SK-N-SH (cell line): Measurements from ENCODE around the gene DSTN. TPM values are rescaled to one million over a fixed set of nuclear protein-coding genes. Genes with fewer than 3 reads are reported as not detected.

ENCODE experiments used
- CTCF ChIA-PET: fragments of 300-600, 350-600 bp; formaldehyde crosslinking; extraction: SDS; loops from one replicate; lab custom pipeline; 2021; lab: Yijun Ruan, JAX
- POLR2A ChIA-PET: fragments of 350-600 bp; sonication (Branson Sonifier 250); formaldehyde crosslinking; extraction: SDS; loops from one replicate; lab custom pipeline; 2020; ENCODE audit warnings: antibody characterized with exemption, inconsistent platforms; lab: Yijun Ruan, JAX
- DNase-seq: peaks from one replicate; pipeline ENCODE4 v3.0.0; 2012
- H2AFZ ChIP-seq: fragments of 200-600 bp; sonication (generic); 2 replicates; pipeline ENCODE4 v1.8.1; 2016; ENCODE audit warnings: antibody characterized with exemption, mild to moderate bottlenecking, low read depth
- H3F3A ChIP-seq: fragments of 200-600 bp; sonication (generic); replicated peaks from 2 replicates; pipeline ENCODE3; 2016; ENCODE audit warnings: antibody characterized with exemption, mild to moderate bottlenecking; ENCODE audit not compliant: insufficient read depth
- H3K27ac ChIP-seq, 2 experiments: fragments of 200-500 bp in 1 of 2; fragments of 200-600 bp in 1 of 2; sonication (Bioruptor generic) in 1 of 2; sonication (generic), shearing (Covaris generic) in 1 of 2; 2 replicates each; pipeline versions ENCODE4 v1.5.1 to v1.6.1; 2014 to 2016; ENCODE audit warnings: low read depth in 2 of 2, inconsistent platforms in 1 of 2, low read length in 1 of 2, mild to moderate bottlenecking in 1 of 2, mixed read lengths in 1 of 2
- H3K27me3 ChIP-seq: fragments of 200-600 bp; sonication (generic), shearing (Covaris generic); 2 replicates; pipeline ENCODE4 v1.6.1; 2016; ENCODE audit warnings: mixed run types; ENCODE audit not compliant: insufficient read depth
- H3K36me3 ChIP-seq, 2 experiments: fragments of 200-500 bp in 1 of 2; fragments of 200-600 bp in 1 of 2; sonication (Bioruptor generic) in 1 of 2; sonication (generic) in 1 of 2; replicated peaks in 1 of 2; 2 replicates each; pipeline versions ENCODE3 to v1.5.1; 2014 to 2016; ENCODE audit warnings: low read length in 1 of 2, mild to moderate bottlenecking in 1 of 2; ENCODE audit not compliant: insufficient read depth in 2 of 2, control insufficient read depth in 1 of 2
- H3K4me1 ChIP-seq, 2 experiments: fragments of 200-500 bp in 1 of 2; fragments of 200-600 bp in 1 of 2; sonication (Bioruptor generic) in 1 of 2; sonication (generic), shearing (Covaris generic) in 1 of 2; 2 replicates each; pipeline versions ENCODE4 v1.5.1 to v1.6.1; 2014 to 2016; ENCODE audit warnings: low read depth in 1 of 2, low read length in 1 of 2, mixed run types in 1 of 2; ENCODE audit not compliant: insufficient read depth in 2 of 2, control insufficient read depth in 1 of 2
- H3K4me2 ChIP-seq: fragments of 200-600 bp; sonication (generic), shearing (Covaris generic); 2 replicates; pipeline ENCODE4 v1.6.1; 2017; ENCODE audit warnings: mixed run types
- H3K4me3 ChIP-seq, 2 experiments: fragments of 200-500 bp in 1 of 2; fragments of 200-600 bp in 1 of 2; sonication (Bioruptor generic) in 1 of 2; sonication (generic), shearing (Covaris generic) in 1 of 2; 2 replicates each; pipeline versions ENCODE4 v1.5.1 to v1.8.1; 2014 to 2016; ENCODE audit warnings: low read depth in 2 of 2, inconsistent platforms in 1 of 2, low read length in 1 of 2, mild to moderate bottlenecking in 1 of 2, mixed read lengths in 1 of 2, moderate library complexity in 1 of 2
- H3K79me2 ChIP-seq: fragments of 200-600 bp; sonication (generic); 2 replicates; pipeline ENCODE4 v1.8.1; 2017; ENCODE audit warnings: mild to moderate bottlenecking; ENCODE audit not compliant: insufficient read depth
- H3K9ac ChIP-seq: fragments of 200-600 bp; sonication (generic); 2 replicates; pipeline ENCODE4 v1.6.1; 2017; ENCODE audit warnings: mixed run types
- H3K9me2 ChIP-seq: fragments of 200-600 bp; sonication (generic); 2 replicates; pipeline ENCODE4 v1.6.1; 2017; ENCODE audit warnings: mixed run types
- H3K9me3 ChIP-seq: fragments of 200-600 bp; sonication (generic); 2 replicates; pipeline ENCODE4 v1.6.1; 2017; ENCODE audit warnings: mixed run types, mild to moderate bottlenecking, moderate library complexity
- H4K20me1 ChIP-seq: fragments of 200-600 bp; sonication (generic); 2 replicates; pipeline ENCODE4 v1.6.1; 2017; ENCODE audit warnings: mild to moderate bottlenecking, mixed run types; ENCODE audit not compliant: insufficient read depth
- EZH2phosphoT487 ChIP-seq: fragments of 200-600 bp; sonication (generic); IDR thresholded peaks from 2 replicates; pipeline ENCODE4 v1.6.1; 2017; ENCODE audit warnings: low read depth, mixed run types, mild to moderate bottlenecking, antibody characterized with exemption, moderate library complexity, borderline replicate concordance
- FOSL2 ChIP-seq: IDR thresholded peaks from 2 replicates; pipeline ENCODE4 v1.4.0; 2012; ENCODE audit warnings: low read depth, mild to moderate bottlenecking, moderate library complexity, borderline replicate concordance
- GATA2 ChIP-seq: sonication (generic); formaldehyde crosslinking; IDR thresholded peaks from 2 replicates; pipeline ENCODE4 v1.5.0; 2020; ENCODE audit warnings: mild to moderate bottlenecking, missing genetic modification reagents
- IRF3 ChIP-seq: fragments of 150-350 bp; IDR thresholded peaks from 2 replicates; pipeline ENCODE4 v1.6.1; 2016; ENCODE audit warnings: mild to moderate bottlenecking, low read depth, low read length
- RAD21 ChIP-seq: IDR thresholded peaks from 2 replicates; pipeline ENCODE4 v1.6.1; 2012; ENCODE audit warnings: mild to moderate bottlenecking, low read length
- USF1 ChIP-seq: IDR thresholded peaks from 2 replicates; pipeline ENCODE4 v1.4.0; 2012; ENCODE audit warnings: low read depth, borderline replicate concordance
- USF2 ChIP-seq: fragments of 150-350 bp; IDR thresholded peaks from 2 replicates; pipeline ENCODE4 v1.6.1; 2017; ENCODE audit warnings: antibody characterized with exemption, low read length, low read depth, borderline replicate concordance
- YY1 ChIP-seq: IDR thresholded peaks from 2 replicates; pipeline ENCODE4 v1.4.0; 2012; ENCODE audit warnings: low read depth, mild to moderate bottlenecking
- WGBS: methylation state at CpG from one replicate; pipeline ENCODE4 v1.1.6; 2017; ENCODE audit warnings: low lambda C conversion rate; 5-methylcytosine and 5-hydroxymethylcytosine counted together
- polyA plus RNA-seq, 3 experiments: library from polyadenylated mRNA; depleted of rRNA; stranded (reverse); fragments of >200 nt; gene quantifications; 2 replicates each; pipeline ENCODE4 v1.2.3, GENCODE V29; 2012
- TF ChIP-seq, protein P1 (sequence below): IDR thresholded peaks from 2 replicates; pipeline ENCODE4 v1.6.1; 2012; ENCODE audit warnings: mild to moderate bottlenecking, low read depth, low read length, moderate library complexity

Gene DSTN
- polyA plus RNA-seq, 1 of the 3 experiments (the other 2 are of a cell fraction), result 167 TPM

DNA sequence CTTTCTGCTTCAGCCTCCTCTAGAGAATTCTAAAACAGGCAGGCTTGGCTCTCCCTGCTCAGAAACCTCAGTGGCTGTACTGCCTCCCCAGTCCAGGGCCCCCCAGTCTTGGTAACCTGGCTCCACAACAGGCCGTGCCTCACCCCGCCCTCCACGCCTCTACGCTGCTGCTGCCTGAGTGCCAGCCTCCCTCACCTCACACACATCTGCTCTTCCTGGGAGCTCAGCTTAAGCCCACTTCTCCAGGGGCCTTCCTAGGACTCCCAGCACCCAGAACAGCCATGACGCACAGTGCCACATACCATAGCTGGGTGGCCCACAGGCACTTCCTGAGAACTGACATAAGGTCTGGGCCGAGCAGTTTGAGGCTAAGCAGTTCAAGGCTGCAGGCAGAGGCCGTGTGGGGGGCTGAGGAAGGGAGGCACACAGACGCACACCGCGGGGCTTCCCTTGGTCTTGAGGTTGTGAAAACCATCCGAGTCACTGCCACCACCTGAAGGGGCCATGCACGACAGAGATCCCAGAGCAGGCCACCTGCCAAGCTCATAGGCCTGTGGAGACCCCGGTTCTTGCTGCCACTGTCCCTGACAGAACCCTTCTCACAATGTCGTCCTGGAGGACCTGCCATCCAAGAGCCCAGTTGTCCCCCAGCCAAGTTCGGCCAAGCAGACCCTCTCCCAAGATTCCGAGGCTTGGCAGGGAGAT is 42.6 kb downstream of the DSTN start:
- ChIA-PET POLR2A (no interaction called here), CTCF (interaction anchor here (0.9 to 8.7 kb wide), 3 partner anchors 69 to 75 kb away, joined by 3 to 96 read pairs (median 4); partner anchors contain the start of gene RRBP1)
- no peak for TF ChIP-seq USF2
- no peak for TF ChIP-seq FOSL2
- TF ChIP-seq YY1, result no peak
- TF ChIP-seq, protein P1, sequence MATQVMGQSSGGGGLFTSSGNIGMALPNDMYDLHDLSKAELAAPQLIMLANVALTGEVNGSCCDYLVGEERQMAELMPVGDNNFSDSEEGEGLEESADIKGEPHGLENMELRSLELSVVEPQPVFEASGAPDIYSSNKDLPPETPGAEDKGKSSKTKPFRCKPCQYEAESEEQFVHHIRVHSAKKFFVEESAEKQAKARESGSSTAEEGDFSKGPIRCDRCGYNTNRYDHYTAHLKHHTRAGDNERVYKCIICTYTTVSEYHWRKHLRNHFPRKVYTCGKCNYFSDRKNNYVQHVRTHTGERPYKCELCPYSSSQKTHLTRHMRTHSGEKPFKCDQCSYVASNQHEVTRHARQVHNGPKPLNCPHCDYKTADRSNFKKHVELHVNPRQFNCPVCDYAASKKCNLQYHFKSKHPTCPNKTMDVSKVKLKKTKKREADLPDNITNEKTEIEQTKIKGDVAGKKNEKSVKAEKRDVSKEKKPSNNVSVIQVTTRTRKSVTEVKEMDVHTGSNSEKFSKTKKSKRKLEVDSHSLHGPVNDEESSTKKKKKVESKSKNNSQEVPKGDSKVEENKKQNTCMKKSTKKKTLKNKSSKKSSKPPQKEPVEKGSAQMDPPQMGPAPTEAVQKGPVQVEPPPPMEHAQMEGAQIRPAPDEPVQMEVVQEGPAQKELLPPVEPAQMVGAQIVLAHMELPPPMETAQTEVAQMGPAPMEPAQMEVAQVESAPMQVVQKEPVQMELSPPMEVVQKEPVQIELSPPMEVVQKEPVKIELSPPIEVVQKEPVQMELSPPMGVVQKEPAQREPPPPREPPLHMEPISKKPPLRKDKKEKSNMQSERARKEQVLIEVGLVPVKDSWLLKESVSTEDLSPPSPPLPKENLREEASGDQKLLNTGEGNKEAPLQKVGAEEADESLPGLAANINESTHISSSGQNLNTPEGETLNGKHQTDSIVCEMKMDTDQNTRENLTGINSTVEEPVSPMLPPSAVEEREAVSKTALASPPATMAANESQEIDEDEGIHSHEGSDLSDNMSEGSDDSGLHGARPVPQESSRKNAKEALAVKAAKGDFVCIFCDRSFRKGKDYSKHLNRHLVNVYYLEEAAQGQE, result no peak
- TF ChIP-seq IRF3, result no peak
- no peak for TF ChIP-seq GATA2 (CRISPR knock-in tag)
- TF ChIP-seq USF1, result no peak
- no peak for TF ChIP-seq EZH2phosphoT487
- TF ChIP-seq RAD21, result no peak
- Histone ChIP-seq H3K9me2 (no peaks in the 10 kb centered on the region), H3K9me3 (no peaks in the 10 kb centered on the region), H3K4me3 (no peak overlapping the region), H3F3A (peaks cover 20% of the 10 kb centered on the region), H3K27ac (peak overlapping the region in 1 of 2 experiments; percentile 27; a peak in 1 of 4 replicates), H3K9ac (no peak overlapping the region), H3K36me3 (peaks cover 13 to 32% of the 10 kb centered on the region in 2 experiments), H3K27me3 (no peaks in the 10 kb centered on the region), H4K20me1 (peaks cover 28% of the 10 kb centered on the region), H3K79me2 (peaks cover 9% of the 10 kb centered on the region; the same call in 1 of the 2 replicates), H2AFZ (no peak overlapping the region), H3K4me2 (no peak overlapping the region), H3K4me1 (no peaks in the 10 kb centered on the region)
- WGBS, result 87% methylated on average over 15 of the region's 16 CpGs
- DNase-seq, result peak; percentile 3
